ENCODE results near the gene C16orf74. TPM values are rescaled to one million over a fixed set of nuclear protein-coding genes. Genes with fewer than 3 reads are reported as not detected.

The C16orf74 gene
- total RNA-seq, 4 donors from 2014 or later, result 0.52 to 1.9 (median 0.94) TPM; not detected in 1

- ATAC-seq, result no peak
These were observed 28.6 kb downstream of the C16orf74 start for GRCh38 chr16:85722128-85722893.

GRCh38 chr16:85720302-85720637 is 30.6 kb downstream of the C16orf74 start:
- ATAC-seq, result no peak
- no peak overlapping the region for H3K4me3 ChIP-seq
- no CpG with 5 or more reads among the region's 4 CpGs for WGBS, 2 donors (ENCODE audit: low coverage in 1 of 2)
- peaks cover 0 to 26% (median 0%) of the 10 kb centered on the region in 3 donors for H3K4me1 ChIP-seq
- TF ChIP-seq EP300 (IDR thresholded peaks at IDR 0.05), result no peak
- no peak for TF ChIP-seq CTCF (IDR thresholded peaks at IDR 0.05)
- no peak for TF ChIP-seq POLR2AphosphoS5 (IDR thresholded peaks at IDR 0.05)
- no peak for TF ChIP-seq POLR2A (IDR thresholded peaks at IDR 0.05)
- H3K36me3 ChIP-seq, result no peaks in the 10 kb centered on the region
- H3K9me3 ChIP-seq, result no peaks in the 10 kb centered on the region
- no peaks in the 10 kb centered on the region for H3K27me3 ChIP-seq
- no peak overlapping the region for H3K27ac ChIP-seq

More at GRCh38 chr16:85722128-85722893, 28.6 kb downstream of the C16orf74 start:
- Histone ChIP-seq H3K27ac (no peak overlapping the region), H3K4me1 (peaks cover 0 to 8% (median 0%) of the 10 kb centered on the region in 3 donors), H3K9me3 (no peaks in the 10 kb centered on the region), H3K36me3 (no peaks in the 10 kb centered on the region), H3K27me3 (no peaks in the 10 kb centered on the region), H3K4me3 (no peak overlapping the region)
- WGBS, 2 donors (ENCODE audit: low coverage in 1 of 2), result 77 to 84% methylated on average over 3 to 9 of the region's 20 CpGs
- no peak for TF ChIP-seq POLR2AphosphoS5 (IDR thresholded peaks at IDR 0.05)
- no peak for TF ChIP-seq EP300 (IDR thresholded peaks at IDR 0.05)
- no peak for TF ChIP-seq CTCF (IDR thresholded peaks at IDR 0.05)
- no peak for TF ChIP-seq POLR2A (IDR thresholded peaks at IDR 0.05)

GRCh38 chr16:85719605-85720301 is 31.1 kb downstream of the C16orf74 start:
- TF ChIP-seq CTCF (IDR thresholded peaks at IDR 0.05), result no peak
- no peak for TF ChIP-seq POLR2AphosphoS5 (IDR thresholded peaks at IDR 0.05)
- no peak for TF ChIP-seq POLR2A (IDR thresholded peaks at IDR 0.05)
- TF ChIP-seq EP300 (IDR thresholded peaks at IDR 0.05), result no peak
- 83 to 94% methylated on average over 6 to 8 of the region's 11 CpGs for WGBS, 2 donors (ENCODE audit: low coverage in 1 of 2)
- peaks cover 0 to 27% (median 0%) of the 10 kb centered on the region in 3 donors for H3K4me1 ChIP-seq
- no peaks in the 10 kb centered on the region for H3K9me3 ChIP-seq
- no peaks in the 10 kb centered on the region for H3K36me3 ChIP-seq
- H3K27ac ChIP-seq, result no peak overlapping the region
- no peaks in the 10 kb centered on the region for H3K27me3 ChIP-seq
- H3K4me3 ChIP-seq, result no peak overlapping the region
- ATAC-seq, result no peak

GRCh38 chr16:85718682-85719081 is 32.2 kb downstream of the C16orf74 start:
- Histone ChIP-seq H3K27me3 (no peaks in the 10 kb centered on the region), H3K4me1 (peaks cover 0 to 27% (median 0%) of the 10 kb centered on the region in 3 donors), H3K9me3 (no peaks in the 10 kb centered on the region), H3K4me3 (no peak overlapping the region), H3K27ac (no peak overlapping the region), H3K36me3 (no peaks in the 10 kb centered on the region)
- TF ChIP-seq CTCF (IDR thresholded peaks at IDR 0.05) (peak in 3 of 4 experiments; percentile 25 to 48 (median 34)), POLR2A (IDR thresholded peaks at IDR 0.05) (no peak)
- no peak for ATAC-seq
- 36 to 39% methylated on average over 3 to 11 of the region's 11 CpGs for WGBS, 2 donors (ENCODE audit: low coverage in 1 of 2)

- H3K4me1 ChIP-seq, result peaks cover 0 to 27% (median 0%) of the 10 kb centered on the region in 3 donors
- H3K27ac ChIP-seq, result no peak overlapping the region
- H3K36me3 ChIP-seq, result no peaks in the 10 kb centered on the region
- TF ChIP-seq EP300 (IDR thresholded peaks at IDR 0.05) (no peak), CTCF (IDR thresholded peaks at IDR 0.05) (no peak), POLR2A (IDR thresholded peaks at IDR 0.05) (no peak)
- no peaks in the 10 kb centered on the region for H3K27me3 ChIP-seq
- WGBS, 2 donors (ENCODE audit: low coverage in 1 of 2), result 34 to 42% methylated on average over 4 of the region's 6 CpGs
- no peak overlapping the region for H3K4me3 ChIP-seq
- ATAC-seq, result no peak
- H3K9me3 ChIP-seq, result no peaks in the 10 kb centered on the region
These were observed 32.8 kb downstream of the C16orf74 start for GRCh38 chr16:85718153-85718477.

Data from gastroesophageal sphincter (tissue), 4 donors.